ENCODE measurements around the gene KCTD16.

GRCh38 chr5:144195448-144195847 is 24.8 kb downstream of the KCTD16 start:
- TF ChIP-seq SRF (IDR thresholded peaks at IDR 0.05; ENCODE audit: low read depth): no peak
- no peak for TF ChIP-seq CTCF (IDR thresholded peaks at IDR 0.05 in 2 of 3, conservative IDR thresholded peaks at IDR 0.05 in 1 of 3; ENCODE audit: borderline replicate concordance in 1 of 3, insufficient read depth in 1 of 3, low read depth in 2 of 3, low read length in 2 of 3)
- TF ChIP-seq CBX3 (IDR thresholded peaks at IDR 0.05; ENCODE audit: low read depth): no peak
- TF ChIP-seq EZH2 (IDR thresholded peaks at IDR 0.05): no peak
- no peak for TF ChIP-seq POLR2AphosphoS5 (IDR thresholded peaks at IDR 0.05; ENCODE audit: low read depth, low read length)
- TF ChIP-seq TCF7L2 (IDR thresholded peaks at IDR 0.05; ENCODE audit: borderline replicate concordance, extremely low read depth, insufficient read depth, insufficient read length): no peak
- TF ChIP-seq YY1 (IDR thresholded peaks at IDR 0.05; ENCODE audit: extremely low read depth, insufficient replicate concordance, low read depth, low read length): no peak
- TF ChIP-seq RAD21 (IDR thresholded peaks at IDR 0.05; ENCODE audit: low read depth): no peak
- TF ChIP-seq MAX (IDR thresholded peaks at IDR 0.05): no peak
- no peak for TF ChIP-seq ATF3 (IDR thresholded peaks at IDR 0.05)
- TF ChIP-seq CEBPB (IDR thresholded peaks at IDR 0.05; ENCODE audit: low read depth): no peak

All from HCT116 (cell line).